HG03064 (cell line): Measurements from ENCODE around the gene TMEM106A.
"Not testable (repeated sequence)": the region's sequence is repeated elsewhere in the genome, so short reads cannot be mapped to it uniquely, and the experiment has no call there.

Experiments used
- ATAC-seq: cut with Tn5 transposase; IDR thresholded peaks from one replicate; pipeline ENCODE4 v1.9.1; 2021; ENCODE audit warnings: low read depth; ENCODE audit not compliant: unreplicated experiment

Gene TMEM106A

GRCh38 chr17:43215341-43215740, 3.7 kb downstream of the TMEM106A start:
- ATAC-seq, result no peak

GRCh38 chr17:43216369-43216761, 4.7 kb downstream of the TMEM106A start:
- ATAC-seq, result no peak

GRCh38 chr17:43216762-43217613, 5.3 kb downstream of the TMEM106A start:
- ATAC-seq, result no peak

- ATAC-seq, result no peak
These were observed 6.0 kb downstream of the TMEM106A start for GRCh38 chr17:43217614-43218087.

GRCh38 chr17:43219001-43219400, 7.3 kb downstream of the TMEM106A start:
- no peak for ATAC-seq

GRCh38 chr17:43219746-43220380, 8.2 kb downstream of the TMEM106A start:
- no peak for ATAC-seq

GRCh38 chr17:43220511-43221125, 8.9 kb downstream of the TMEM106A start:
- no peak for ATAC-seq

GRCh38 chr17:43224146-43224705, 12.6 kb downstream of the TMEM106A start:
- no peak for ATAC-seq

GRCh38 chr17:43226393-43226792, 14.7 kb downstream of the TMEM106A start:
- no peak for ATAC-seq

- ATAC-seq, result not testable (repeated sequence)
These were observed 16.5 kb downstream of the TMEM106A start, which contains the start of gene CCDC200 for GRCh38 chr17:43228020-43228782. CCDC200 (minus strand) TSS chr17:43228623; CDS start chr17:43228554, 69 bp downstream.

- not testable (repeated sequence) for ATAC-seq
These were observed 19.7 kb downstream of the TMEM106A start for GRCh38 chr17:43231205-43232020.

- not testable (repeated sequence) for ATAC-seq
These were observed 20.5 kb downstream of the TMEM106A start for GRCh38 chr17:43232021-43232699.

GRCh38 chr17:43233263-43233662, 21.6 kb downstream of the TMEM106A start:
- not testable (repeated sequence) for ATAC-seq

GRCh38 chr17:43233877-43234276, 22.2 kb downstream of the TMEM106A start, which contains the start of gene RNU2-1:
RNU2-1 (minus strand) TSS chr17:43233977.
- ATAC-seq, result not testable (repeated sequence)

GRCh38 chr17:43239597-43239996, 27.9 kb downstream of the TMEM106A start:
- ATAC-seq, result not testable (repeated sequence)

GRCh38 chr17:43240596-43241352, 29.1 kb downstream of the TMEM106A start:
- ATAC-seq, result not testable (repeated sequence)

- ATAC-seq, result not testable (repeated sequence)
These were observed 34.8 kb downstream of the TMEM106A start for GRCh38 chr17:43246456-43246855.
